ENCODE results near the gene SPTLC3.

The SPTLC3 gene

DNA sequence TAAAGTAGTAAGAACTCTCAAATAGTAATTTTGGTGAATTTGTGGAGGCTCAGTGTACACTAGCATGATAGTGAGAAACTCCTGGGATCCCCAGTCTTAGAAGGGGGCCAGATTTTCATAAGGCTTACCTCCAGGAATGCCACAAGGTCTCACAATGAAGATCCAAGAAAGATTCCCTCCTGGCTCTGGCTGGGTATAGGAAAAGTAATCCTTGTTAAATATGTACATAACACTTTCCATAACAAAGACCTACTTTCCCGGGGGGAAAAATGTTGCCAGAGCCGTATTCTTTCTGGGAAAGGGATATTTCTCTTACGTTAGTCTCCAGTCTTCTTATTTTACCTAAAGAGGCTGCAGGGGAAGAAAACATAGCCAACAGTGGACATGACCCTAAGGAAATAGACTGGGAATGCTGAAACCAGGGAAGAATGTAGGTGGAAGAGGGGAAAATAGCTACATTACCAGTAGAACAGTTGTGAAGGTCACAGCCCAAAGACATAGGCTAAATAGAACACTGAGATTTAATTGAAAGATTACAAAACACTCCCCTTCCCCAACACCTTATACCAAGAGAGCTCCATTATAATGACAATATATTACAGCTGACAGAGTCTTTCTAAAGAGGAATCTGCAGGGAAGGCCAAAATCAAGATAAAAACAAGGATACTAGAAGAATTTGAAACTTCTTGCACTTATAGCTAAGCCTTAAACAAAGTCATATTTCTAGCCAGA lies 177.4 kb downstream of the SPTLC3 start:
- Histone ChIP-seq H3K27ac (no peak overlapping the region), H3K27me3 (no peaks in the 10 kb centered on the region), H3K9me3 (no peaks in the 10 kb centered on the region), H3K4me1 (no peaks in the 10 kb centered on the region), H3K4me3 (no peak overlapping the region), H3K36me3 (no peaks in the 10 kb centered on the region)
- no peak for DNase-seq
- intact Hi-C loops (cut with DNase I; ENCODE audit: low total_unique reads): no loop called here
- TF ChIP-seq, protein P1, sequence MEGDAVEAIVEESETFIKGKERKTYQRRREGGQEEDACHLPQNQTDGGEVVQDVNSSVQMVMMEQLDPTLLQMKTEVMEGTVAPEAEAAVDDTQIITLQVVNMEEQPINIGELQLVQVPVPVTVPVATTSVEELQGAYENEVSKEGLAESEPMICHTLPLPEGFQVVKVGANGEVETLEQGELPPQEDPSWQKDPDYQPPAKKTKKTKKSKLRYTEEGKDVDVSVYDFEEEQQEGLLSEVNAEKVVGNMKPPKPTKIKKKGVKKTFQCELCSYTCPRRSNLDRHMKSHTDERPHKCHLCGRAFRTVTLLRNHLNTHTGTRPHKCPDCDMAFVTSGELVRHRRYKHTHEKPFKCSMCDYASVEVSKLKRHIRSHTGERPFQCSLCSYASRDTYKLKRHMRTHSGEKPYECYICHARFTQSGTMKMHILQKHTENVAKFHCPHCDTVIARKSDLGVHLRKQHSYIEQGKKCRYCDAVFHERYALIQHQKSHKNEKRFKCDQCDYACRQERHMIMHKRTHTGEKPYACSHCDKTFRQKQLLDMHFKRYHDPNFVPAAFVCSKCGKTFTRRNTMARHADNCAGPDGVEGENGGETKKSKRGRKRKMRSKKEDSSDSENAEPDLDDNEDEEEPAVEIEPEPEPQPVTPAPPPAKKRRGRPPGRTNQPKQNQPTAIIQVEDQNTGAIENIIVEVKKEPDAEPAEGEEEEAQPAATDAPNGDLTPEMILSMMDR (IDR thresholded peaks at IDR 0.05): no peak

DNA sequence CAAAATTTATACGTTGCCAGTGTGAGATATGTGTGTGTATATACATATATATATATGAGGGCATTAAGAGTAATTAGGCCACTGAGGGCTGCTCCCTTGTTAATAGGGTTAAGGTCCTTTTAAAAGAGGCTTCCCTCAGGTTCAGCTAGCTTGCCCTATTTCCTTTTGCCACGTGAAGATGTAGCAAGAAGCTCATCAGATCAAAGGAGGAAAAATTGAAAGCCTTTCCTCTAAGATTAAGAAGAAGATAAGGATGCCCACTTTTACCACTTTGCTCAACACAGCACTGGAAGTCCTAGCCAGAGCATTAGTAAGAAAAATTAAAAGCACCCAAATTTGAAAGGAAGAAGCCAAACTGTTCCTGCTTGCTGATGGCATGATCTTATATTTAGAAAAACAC lies 179.1 kb downstream of the SPTLC3 start:
- Histone ChIP-seq H3K36me3 (no peaks in the 10 kb centered on the region), H3K9me3 (no peaks in the 10 kb centered on the region), H3K27me3 (no peaks in the 10 kb centered on the region), H3K4me3 (no peak overlapping the region), H3K27ac (no peak overlapping the region), H3K4me1 (no peaks in the 10 kb centered on the region)
- intact Hi-C loops (cut with DNase I; ENCODE audit: low total_unique reads): no loop called here
- DNase-seq: no peak
- TF ChIP-seq, protein P1 (IDR thresholded peaks at IDR 0.05): no peak

DNA sequence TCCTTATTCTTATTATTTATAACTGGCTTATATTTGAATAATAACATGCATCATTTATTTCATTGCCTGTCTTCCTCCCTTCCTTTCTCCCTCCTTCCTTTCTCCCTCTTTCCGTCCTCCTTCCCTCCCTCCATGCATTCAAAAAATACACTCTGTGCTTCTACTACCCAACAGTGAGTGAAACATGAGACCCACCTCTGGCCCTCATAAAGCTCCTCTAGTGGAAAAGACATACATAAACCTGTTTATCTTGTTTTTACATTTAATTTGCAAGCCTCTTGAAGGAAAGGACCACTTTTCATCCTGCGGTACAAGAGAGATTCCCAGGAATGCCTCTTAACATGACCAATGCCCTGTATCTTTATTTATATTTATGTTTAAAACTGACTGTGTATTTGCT lies 190.5 kb downstream of the SPTLC3 start:
- H3K9me3 ChIP-seq: no peaks in the 10 kb centered on the region
- no peak overlapping the region for H3K4me3 ChIP-seq
- TF ChIP-seq, protein P1 (IDR thresholded peaks at IDR 0.05): no peak
- H3K36me3 ChIP-seq: no peaks in the 10 kb centered on the region
- no peaks in the 10 kb centered on the region for H3K27me3 ChIP-seq
- DNase-seq: no peak
- no peaks in the 10 kb centered on the region for H3K4me1 ChIP-seq
- intact Hi-C loops (cut with DNase I; ENCODE audit: low total_unique reads): no loop called here
- no peak overlapping the region for H3K27ac ChIP-seq

DNA sequence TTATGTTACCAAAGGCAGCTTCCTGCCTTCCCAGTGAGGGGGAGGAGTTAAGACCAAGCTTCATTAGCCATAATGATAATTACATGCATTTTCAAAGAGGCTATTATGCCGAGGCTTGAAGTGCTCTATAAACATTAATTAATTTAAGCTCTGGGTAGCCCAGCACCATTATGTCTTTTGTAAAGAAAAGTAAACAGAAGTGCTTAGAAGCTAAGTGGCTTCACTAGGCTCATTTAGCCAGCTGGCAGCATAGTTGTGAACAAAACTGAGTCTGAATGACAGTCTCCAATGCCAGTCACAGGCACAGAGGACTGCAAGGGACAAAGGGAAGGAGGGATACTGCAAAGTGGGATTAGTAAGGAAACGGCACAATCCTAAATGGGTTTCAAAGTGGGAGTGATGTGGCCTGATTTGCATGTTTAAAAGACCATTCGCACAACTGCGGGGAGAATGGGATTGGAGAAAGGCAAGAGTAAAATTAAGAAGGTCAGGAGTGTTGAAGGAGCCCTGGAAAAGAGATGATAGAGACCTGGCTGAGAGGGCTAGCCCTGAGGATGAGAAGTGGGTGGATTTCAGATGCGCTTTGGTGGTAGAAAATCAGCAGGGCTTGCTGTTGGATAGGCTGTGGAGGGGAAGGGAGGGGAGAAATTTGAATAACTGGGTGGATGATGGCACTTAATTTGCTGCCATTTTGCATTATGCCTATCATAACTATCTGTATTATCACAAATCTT lies 192.2 kb downstream of the SPTLC3 start:
- no peaks in the 10 kb centered on the region for H3K9me3 ChIP-seq
- H3K36me3 ChIP-seq: no peaks in the 10 kb centered on the region
- no peak for DNase-seq
- intact Hi-C loops (cut with DNase I; ENCODE audit: low total_unique reads): no loop called here
- H3K27me3 ChIP-seq: no peaks in the 10 kb centered on the region
- no peaks in the 10 kb centered on the region for H3K4me1 ChIP-seq
- no peak overlapping the region for H3K4me3 ChIP-seq
- no peak overlapping the region for H3K27ac ChIP-seq
- TF ChIP-seq, protein P1 (IDR thresholded peaks at IDR 0.05): no peak

DNA sequence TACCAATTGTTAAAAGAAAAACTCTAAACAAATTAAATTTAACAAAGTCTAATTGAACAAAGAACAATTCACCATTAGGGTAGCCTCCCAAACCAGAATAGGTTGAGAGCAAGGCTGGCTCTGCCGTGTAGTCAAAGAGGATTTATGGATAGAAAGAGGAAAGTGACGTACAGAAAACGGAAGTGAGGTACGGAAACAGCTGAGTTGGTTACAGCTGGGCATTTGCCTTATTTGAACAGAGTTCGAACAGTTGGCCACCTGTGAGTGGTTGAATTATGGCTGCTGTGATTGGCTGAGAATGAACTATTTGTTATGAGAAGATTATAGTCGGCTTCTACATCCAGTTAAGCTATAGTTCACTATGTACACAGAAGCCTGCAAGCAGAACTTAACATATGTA lies 193.8 kb downstream of the SPTLC3 start:
- no peaks in the 10 kb centered on the region for H3K9me3 ChIP-seq
- H3K4me3 ChIP-seq: no peak overlapping the region
- DNase-seq: no peak
- H3K27me3 ChIP-seq: no peaks in the 10 kb centered on the region
- H3K36me3 ChIP-seq: no peaks in the 10 kb centered on the region
- intact Hi-C loops (cut with DNase I; ENCODE audit: low total_unique reads): no loop called here
- no peaks in the 10 kb centered on the region for H3K4me1 ChIP-seq
- H3K27ac ChIP-seq: no peak overlapping the region
- TF ChIP-seq, protein P1 (IDR thresholded peaks at IDR 0.05): no peak
